GM21447 (cell line): ENCODE data around the gene ECSCR.

ENCODE experiments used
- ATAC-seq: cut with Tn5 transposase; IDR thresholded peaks from one replicate; pipeline ENCODE4 v1.9.1; 2021; ENCODE audit not compliant: unreplicated experiment

ECSCR gene

GRCh38 chr5:139474890-139475791 lies 12.6 kb upstream of the ECSCR start:
- no peak for ATAC-seq

GRCh38 chr5:139473565-139473964 lies 11.0 kb upstream of the ECSCR start:
- ATAC-seq = no peak

GRCh38 chr5:139473105-139473504 lies 10.6 kb upstream of the ECSCR start:
- ATAC-seq = no peak

- ATAC-seq = no peak
Measured at GRCh38 chr5:139472386-139473030, 10.0 kb upstream of the ECSCR start.

GRCh38 chr5:139470821-139471300 lies 8.3 kb upstream of the ECSCR start, which contains the start of gene SMIM33:
SMIM33 (plus strand) TSS chr5:139471004; CDS start chr5:139471122, 118 bp downstream.
- ATAC-seq = no peak

DNA sequence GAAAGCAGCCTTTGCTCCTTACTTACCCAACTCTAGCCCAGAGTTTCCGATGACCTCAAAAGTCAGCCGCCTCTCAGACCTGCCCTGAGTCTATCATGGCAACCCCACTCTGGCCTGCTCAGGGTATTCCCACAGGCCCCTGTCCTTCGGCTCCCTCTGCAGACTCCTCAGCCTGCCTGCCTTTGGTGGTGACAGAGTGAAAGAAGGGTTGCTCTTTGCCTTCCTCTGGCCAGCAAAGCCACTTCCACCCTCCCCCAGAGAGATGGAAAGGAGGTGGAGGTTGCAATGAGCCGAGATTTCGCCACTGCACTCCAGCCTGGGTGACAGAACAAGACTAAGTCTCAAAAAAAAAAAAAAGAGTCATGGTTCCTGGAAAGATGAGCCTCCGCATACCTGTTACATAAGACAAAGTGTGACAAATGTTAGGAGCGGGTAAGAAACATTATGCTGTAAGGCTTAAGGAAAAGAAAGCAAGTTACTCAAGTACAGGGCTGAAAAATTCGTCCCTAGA lies 5.9 kb upstream of the ECSCR start:
- no peak for ATAC-seq

GRCh38 chr5:139461698-139462097 lies 845 bp downstream of the ECSCR start:
- ATAC-seq = no peak

GRCh38 chr5:139461176-139461575 lies 1.4 kb downstream of the ECSCR start:
- no peak for ATAC-seq

- no peak for ATAC-seq
Measured at GRCh38 chr5:139460455-139460854, 2.1 kb downstream of the ECSCR start.

DNA sequence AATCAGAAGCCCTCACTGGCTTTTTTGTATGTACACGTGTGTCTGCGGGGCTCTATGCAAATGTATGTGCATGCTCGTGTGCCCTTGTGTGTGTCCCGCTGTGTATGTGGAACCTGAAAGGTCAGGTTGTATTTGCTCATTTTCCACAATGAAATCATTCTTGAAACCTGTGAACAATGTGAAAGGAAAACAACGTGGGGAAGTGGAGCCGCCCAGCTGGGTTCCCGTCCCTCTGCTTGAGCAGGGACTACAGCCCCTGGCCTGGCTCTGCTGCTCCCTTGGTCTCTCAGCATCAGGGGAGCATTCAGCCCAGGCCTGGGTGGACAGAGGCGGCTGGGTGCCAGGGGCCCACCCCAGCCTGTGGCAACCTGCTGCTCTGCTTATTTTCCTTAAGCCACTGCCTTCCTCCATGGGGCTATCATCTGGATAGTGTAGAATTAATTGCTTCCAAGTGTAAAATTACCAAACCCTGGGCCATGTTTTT lies 3.0 kb downstream of the ECSCR start:
- peak; percentile 32 for ATAC-seq

DNA sequence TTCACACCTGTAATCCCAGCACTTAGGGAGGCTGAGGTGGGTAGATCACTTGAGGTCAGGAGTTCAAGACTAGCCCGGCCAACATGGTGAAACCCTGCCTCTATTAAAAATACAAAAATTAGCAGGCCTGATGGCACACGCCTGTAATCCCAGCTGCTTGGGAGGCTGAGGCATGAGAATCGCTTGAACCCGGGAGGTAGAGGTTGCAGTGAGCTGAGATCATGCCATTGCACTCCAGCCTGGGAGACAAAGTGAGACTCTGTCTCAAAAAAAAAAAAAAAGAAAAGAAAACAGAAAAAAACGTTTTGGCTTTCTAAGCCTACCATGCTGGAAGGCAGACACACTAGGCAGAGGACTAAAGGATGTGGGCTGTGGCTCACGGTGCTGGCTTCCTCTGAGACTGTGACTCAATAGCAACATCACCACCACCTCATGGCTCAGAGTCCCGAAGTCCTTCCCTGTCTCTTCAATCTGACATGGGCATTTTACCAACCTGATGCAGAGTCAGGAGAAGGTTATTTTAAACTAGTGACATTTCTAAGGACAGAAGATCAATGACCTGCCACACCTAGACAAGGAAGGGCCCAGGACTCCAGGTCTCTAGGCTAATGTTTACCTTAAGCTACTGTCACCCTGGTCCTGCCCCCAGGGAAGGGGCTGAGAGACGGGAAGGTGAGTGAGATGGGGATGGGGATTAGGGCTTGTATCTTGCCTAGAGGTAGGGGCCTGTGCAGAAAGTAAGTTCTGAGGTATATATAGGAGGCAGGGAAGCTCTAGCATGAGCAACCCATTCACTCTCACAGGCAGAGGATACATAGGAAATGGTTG lies 3.7 kb downstream of the ECSCR start:
- ATAC-seq = peak; percentile 71

DNA sequence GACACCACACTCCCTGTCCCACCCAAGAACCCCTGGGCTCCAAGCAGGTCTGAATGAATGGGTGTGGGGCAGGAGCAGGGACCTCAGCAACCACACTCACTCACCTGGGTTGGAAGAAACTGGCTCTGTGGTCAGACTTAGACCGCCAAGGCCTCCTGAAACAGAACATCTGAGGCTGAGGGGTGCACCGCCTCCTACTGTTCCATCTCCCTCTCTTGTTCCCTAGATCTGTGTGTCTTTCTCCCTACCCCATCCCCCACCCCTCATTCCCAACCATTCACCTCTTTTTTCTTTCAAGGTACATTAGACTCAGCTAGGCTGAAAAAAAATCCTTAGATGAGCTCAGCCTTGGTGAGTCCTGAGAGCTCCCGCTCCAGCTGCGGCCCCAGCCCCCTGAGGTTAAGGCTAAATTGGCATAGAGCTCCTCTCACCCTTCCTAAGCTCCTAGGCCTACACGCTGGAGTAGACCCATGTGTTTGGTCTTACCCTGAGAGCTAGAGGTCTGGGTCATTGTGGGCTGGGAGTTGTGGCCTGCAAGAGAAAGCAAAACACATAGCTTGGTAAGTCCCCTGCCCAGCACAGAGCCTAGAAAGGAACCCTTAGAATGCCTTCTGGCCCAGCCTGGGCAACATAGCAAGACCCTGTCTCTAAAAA lies 4.8 kb downstream of the ECSCR start:
- no peak for ATAC-seq

GRCh38 chr5:139457241-139457640 lies 5.3 kb downstream of the ECSCR start:
- no peak for ATAC-seq

- no peak for ATAC-seq
Measured at GRCh38 chr5:139456776-139457175, 5.8 kb downstream of the ECSCR start.

GRCh38 chr5:139454568-139455290 lies 7.8 kb downstream of the ECSCR start:
- ATAC-seq = no peak

GRCh38 chr5:139453683-139454567 lies 8.6 kb downstream of the ECSCR start:
- no peak for ATAC-seq

GRCh38 chr5:139451878-139452660 lies 10.5 kb downstream of the ECSCR start:
- no peak for ATAC-seq

- no peak for ATAC-seq
Measured at GRCh38 chr5:139451176-139451575, 11.4 kb downstream of the ECSCR start.
